Right lobe of liver (tissue), 4 donors: ENCODE measurements around the gene ZMYND11.

Experiments
- CTCF ChIP-seq, 4 donors: fragments of 200-600 bp in 3 of 4; fragments of 450-650 bp in 1 of 4; IDR thresholded peaks; one replicate each; pipeline versions ENCODE4 v1.5.1 to v1.8.0; 2016 to 2022; ENCODE audit warnings: antibody characterized with exemption in 4 of 4, mild to moderate bottlenecking in 2 of 4
- POLR2A ChIP-seq: fragments of 450-650 bp; IDR thresholded peaks from one replicate; pipeline ENCODE4 v1.6.1; 2017; ENCODE audit warnings: antibody characterized with exemption, mild to moderate bottlenecking
- donor health status: DM: no; HTN: no; CAD: no.
- donor health status: DM: no; HTN: no; CAD: no.
- donor health status: DM: no; HTN: yes; CAD: no.

GRCh38 chr10:241451-241850 lies 106.2 kb downstream of the ZMYND11 start:
- TF ChIP-seq CTCF (IDR thresholded peaks at IDR 0.05) (no peak), POLR2A (no peak)
